Measurements from ENCODE around the gene DDX21.
"Not testable (repeated sequence)": the region's sequence is repeated elsewhere in the genome, so short reads cannot be mapped to it uniquely, and the experiment has no call there.

The DDX21 gene

GRCh38 chr10:68988530-68989316 lies 32.8 kb downstream of the DDX21 start, which contains the start of gene KIFBP:
TSS of gene KIFBP (plus strand) at chr10:68988803. CDS start at chr10:68988833, 30 bp downstream.
- peak; percentile 98 for DNase-seq (ENCODE audit: low read depth)

GRCh38 chr10:68989317-68989990 lies 33.5 kb downstream of the DDX21 start:
- peak; percentile 45 for DNase-seq (ENCODE audit: low read depth)

GRCh38 chr10:68992636-68993440 lies 36.9 kb downstream of the DDX21 start:
- DNase-seq (ENCODE audit: low read depth) = peak; percentile 98

GRCh38 chr10:68997211-68997610 lies 41.2 kb downstream of the DDX21 start:
- DNase-seq (ENCODE audit: low read depth) = no peak

- DNase-seq (ENCODE audit: low read depth) = peak; percentile 65
Measured at GRCh38 chr10:69004821-69005220, 48.9 kb downstream of the DDX21 start.

GRCh38 chr10:69005704-69006485 lies 49.9 kb downstream of the DDX21 start:
- no peak for DNase-seq (ENCODE audit: low read depth)

- no peak for DNase-seq (ENCODE audit: low read depth)
Measured at GRCh38 chr10:69007260-69007659, 51.3 kb downstream of the DDX21 start.

- DNase-seq (ENCODE audit: low read depth) = peak; percentile 33
Measured at GRCh38 chr10:69009360-69009759, 53.4 kb downstream of the DDX21 start.

GRCh38 chr10:69010151-69010640 lies 54.2 kb downstream of the DDX21 start:
- DNase-seq (ENCODE audit: low read depth) = no peak

GRCh38 chr10:69012778-69013177 lies 56.8 kb downstream of the DDX21 start:
- DNase-seq (ENCODE audit: low read depth) = not testable (repeated sequence)

GRCh38 chr10:69014171-69014570 lies 58.2 kb downstream of the DDX21 start:
- peak; percentile 12 for DNase-seq (ENCODE audit: low read depth)

- no peak for DNase-seq (ENCODE audit: low read depth)
Measured at GRCh38 chr10:69018613-69019012, 62.6 kb downstream of the DDX21 start.

GRCh38 chr10:69022611-69023010 lies 66.6 kb downstream of the DDX21 start:
- DNase-seq (ENCODE audit: low read depth) = no peak

- DNase-seq (ENCODE audit: low read depth) = no peak
Measured at GRCh38 chr10:69025370-69025896, 69.5 kb downstream of the DDX21 start.

GRCh38 chr10:69033256-69033655 lies 77.3 kb downstream of the DDX21 start:
- DNase-seq (ENCODE audit: low read depth) = no peak
